Fibroblast of upper back skin (primary cell): ENCODE results near the gene FIGNL1.

Source experiments
- DNase-seq: peaks from one replicate; pipeline ENCODE4 v3.0.0-alpha.2; 2013

FIGNL1 gene

DNA sequence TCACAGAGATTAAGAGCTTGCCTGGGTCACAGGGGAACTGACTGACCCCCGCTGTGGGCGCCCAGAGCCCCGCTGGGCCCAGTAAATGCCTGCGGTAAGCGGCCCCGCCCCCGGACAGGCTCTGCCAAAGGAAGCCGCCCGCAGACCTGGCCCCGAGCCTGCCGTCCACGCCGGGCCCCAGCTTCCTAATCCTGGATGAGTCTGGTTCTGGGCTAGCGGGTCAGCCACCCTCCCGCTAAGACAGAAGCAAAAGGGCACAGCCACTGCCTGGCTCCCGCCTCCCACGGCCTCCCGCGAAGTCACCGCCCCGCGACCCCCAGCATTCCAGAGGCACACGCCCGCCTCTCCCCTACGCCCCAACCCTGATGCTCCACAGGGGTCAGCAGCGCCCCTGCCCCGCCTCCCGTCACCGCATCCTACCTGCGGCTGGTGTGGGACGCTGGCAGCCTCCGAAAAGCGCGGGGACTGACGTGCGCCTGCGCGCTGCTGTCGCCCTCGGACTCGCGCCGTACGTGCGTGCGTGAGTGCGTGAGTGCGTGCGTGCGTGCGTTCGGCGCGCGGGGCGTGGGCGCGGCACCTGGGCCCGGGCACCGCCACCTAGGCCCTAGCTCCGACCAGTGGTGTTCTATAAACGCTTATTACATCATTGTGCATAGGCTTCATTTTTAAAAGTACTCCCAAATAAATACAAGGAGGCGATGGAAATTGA, at the start of gene FIGNL1:
Gene FIGNL1, minus strand, starts transcription at position 470 of the 709 bp plus-strand sequence. CDS start 3,063 bp downstream, outside the sequence.
- DNase-seq, result peak; percentile 70

DNA sequence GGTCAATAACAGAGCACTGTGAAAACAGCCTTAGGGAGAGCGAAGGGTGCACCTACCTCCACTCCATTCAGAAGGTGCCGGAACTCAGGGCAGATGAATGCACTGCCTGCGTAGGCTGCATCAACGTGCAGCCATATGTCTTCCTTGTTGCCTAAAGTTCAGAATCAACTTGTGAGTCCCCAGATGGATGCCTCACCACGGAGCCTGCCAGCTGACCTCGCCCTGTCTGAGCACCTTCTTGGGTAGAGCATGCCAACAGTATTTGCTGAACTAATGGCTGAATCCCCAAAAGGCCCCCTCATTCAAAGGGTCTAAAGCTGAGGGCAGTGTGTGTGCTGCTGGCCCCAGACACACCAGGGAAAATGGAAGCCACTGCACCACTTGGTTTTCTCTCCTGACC, 48.9 kb upstream of the FIGNL1 start:
- no peak for DNase-seq

- peak; percentile 19 for DNase-seq
Observed at GRCh38 chr7:50497968-50498367, 47.8 kb upstream of the FIGNL1 start.

GRCh38 chr7:50497068-50497642, 47.0 kb upstream of the FIGNL1 start:
- DNase-seq, result peak; percentile 26

- no peak for DNase-seq
Observed at GRCh38 chr7:50496569-50496968, 46.4 kb upstream of the FIGNL1 start.

- no peak for DNase-seq
Observed at GRCh38 chr7:50495746-50496145, 45.6 kb upstream of the FIGNL1 start.

DNA sequence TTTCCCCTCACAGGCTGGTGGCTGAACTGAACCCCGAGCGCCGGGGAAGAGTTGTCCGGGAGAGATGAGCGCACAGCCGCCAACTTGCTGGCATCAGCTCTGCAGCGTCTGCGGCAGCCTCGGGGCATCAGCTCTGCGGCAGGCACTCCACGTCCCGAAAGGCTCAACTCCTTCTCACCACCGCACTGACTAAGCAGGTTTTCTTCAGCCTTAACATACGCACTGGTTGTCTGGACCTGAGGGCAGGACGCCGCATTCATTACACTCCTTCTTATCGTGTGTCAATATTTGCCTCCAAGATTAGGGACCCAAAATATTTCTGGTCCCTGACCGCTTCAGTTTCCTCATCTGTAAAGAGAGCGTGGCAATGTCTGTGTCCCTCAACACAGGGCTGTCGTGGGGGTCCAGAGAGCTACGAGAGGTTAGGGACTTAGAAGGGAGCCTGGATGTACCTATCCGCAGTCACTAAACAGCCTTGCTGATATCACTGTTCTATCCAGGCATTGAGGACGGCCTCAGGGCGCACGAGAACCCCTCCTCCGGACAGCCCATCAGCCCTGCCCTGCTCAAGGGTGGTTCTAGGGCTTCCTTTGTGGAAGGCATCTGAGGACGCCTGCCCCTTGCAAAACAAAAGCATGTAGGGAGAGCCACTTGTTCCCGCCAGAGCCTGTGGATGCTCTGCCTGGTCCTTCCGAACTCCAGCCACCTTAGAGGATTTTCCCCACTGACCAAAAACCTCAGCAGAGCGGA, 42.8 kb upstream of the FIGNL1 start:
- no peak for DNase-seq

DNA sequence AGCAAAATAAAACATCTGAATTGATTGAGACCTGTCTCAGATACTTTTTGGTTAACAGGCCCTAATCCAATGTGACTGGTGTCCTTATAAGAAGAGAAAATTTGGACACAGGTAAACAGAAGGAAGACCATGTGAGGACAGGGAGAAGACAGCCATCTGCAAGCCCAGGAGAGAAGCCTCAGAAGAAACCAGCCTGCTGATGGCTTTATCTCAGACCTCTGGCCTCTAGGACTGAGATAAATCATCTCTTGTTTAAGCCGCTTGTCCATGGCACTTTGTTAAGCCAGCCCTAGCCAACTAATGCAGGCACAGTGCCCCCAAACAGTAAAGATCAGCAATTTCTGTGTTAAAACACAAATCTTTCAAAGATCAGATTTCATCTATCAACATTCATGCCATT, 41.8 kb upstream of the FIGNL1 start:
- no peak for DNase-seq

GRCh38 chr7:50491209-50491608, 41.1 kb upstream of the FIGNL1 start:
- DNase-seq, result no peak

DNA sequence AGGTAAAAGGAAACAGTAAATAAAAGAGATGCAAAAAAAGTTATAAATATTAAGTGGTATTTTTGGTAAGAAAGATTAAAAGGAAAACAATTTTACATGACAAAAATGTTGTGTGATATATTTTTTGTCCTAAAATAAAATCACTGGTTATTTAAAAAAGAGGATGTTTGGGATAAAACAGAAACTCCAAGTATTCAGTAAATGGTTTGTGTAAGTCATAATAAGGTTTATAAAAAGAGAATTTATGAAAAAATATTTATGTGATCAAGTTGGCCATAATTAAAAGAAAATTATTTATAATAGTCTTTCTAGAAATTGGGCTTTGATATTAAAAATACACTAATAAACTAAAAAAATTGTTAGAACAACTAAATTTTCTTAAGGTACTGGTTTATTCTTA, 38.2 kb upstream of the FIGNL1 start:
- DNase-seq, result no peak

- no peak for DNase-seq
Observed at GRCh38 chr7:50486512-50486911, 36.4 kb upstream of the FIGNL1 start.

DNA sequence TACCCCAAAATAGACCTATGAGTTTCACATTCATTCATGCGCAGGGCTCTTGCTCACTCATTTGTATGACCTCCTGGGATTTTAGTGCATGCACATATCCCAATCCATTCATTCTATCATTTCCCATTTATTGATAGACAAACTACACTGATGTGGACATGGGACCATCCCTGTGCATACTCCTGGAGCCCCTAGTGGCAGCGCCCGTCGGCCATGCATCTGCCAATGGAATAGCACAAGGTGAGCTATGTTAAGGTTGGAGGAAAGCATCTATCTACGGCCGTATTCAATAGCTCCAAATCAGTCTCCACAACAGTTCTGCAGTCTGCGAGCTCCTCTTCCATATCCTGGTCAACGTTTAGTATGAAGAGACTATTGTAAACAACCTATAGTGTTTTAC, 31.7 kb upstream of the FIGNL1 start:
- DNase-seq, result no peak

DNA sequence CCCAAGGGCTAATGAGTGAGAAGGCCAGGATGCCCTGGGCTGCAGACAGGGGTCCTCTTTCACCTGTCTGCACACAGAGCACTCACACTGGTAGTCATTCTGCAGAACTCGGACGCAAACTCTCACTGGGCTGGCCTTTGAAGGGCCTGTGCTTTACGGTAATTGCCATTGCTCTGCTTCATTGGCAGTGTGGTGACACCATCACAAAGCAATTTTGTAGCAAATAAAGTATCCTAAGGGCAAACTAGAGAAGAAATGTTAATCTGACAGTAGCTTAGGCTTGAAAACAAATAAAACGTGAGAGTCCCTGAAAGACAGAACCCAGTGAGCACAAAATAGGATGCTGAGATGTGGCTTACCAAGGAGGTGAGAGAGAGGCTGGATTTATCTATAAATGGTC, 30.6 kb upstream of the FIGNL1 start:
- DNase-seq, result no peak

GRCh38 chr7:50479743-50480517, 29.8 kb upstream of the FIGNL1 start:
- no peak for DNase-seq

GRCh38 chr7:50477640-50478039, 27.5 kb upstream of the FIGNL1 start:
- DNase-seq, result no peak

- DNase-seq, result no peak
Observed at GRCh38 chr7:50476953-50477625, 26.9 kb upstream of the FIGNL1 start.

- no peak for DNase-seq
Observed at GRCh38 chr7:50475340-50475739, 25.2 kb upstream of the FIGNL1 start.

DNA sequence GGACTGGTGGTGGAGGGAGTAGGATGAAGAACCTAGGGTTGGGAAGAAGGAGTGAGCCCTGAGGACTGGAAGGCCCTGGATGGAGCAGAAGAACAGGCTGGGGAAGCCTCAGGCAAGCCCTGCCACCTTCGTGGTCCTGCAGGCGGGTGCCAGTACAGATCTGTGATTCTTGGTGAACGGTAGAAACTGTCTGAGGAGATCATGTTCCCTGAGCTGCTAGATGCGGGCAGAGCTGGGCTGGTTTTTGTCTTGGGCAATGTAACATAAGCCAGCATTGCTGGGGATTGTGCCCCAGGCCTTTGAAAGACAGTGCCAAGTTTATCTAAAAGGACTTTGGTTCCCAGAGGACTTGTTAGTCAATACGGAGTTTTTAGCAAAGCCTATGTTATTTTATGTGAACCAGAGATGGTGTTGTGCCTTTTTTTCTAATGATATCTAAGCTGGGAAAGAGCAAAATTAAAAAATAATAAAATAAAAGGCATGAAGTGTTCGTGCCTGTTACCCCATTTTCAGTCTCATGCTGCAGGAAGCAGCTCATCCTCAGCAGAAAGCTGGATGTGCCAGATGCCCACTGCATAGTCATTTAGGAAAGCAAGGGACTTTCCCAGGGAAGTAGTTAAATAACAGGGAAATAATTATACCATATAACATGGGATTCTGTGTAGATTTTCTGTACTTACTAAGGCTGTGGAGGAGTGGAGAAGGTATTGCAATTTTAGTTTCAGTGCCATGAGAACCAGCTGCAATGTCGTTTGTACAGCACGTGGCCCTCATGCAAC, 24.4 kb upstream of the FIGNL1 start:
- DNase-seq, result no peak

DNA sequence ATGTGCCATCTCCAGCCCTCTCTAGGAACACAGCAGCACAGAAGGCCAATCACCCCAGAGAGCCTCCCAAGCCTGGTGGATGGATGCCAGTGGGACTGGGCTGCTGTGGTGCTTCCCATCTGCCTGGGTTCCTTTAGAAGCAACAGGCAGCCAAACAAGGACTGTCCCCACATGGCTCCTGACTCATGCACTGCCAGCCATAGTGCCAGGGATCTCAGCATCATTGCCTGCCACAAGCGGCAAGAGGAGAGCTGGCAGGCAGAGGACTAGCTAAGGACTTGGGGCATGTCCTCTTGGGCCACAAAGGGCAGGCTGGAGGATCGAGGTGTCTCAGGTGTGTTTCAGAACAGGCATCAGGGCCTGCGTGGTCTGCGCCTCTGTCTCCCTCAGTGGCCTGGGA, 23.4 kb upstream of the FIGNL1 start:
- DNase-seq, result no peak

DNA sequence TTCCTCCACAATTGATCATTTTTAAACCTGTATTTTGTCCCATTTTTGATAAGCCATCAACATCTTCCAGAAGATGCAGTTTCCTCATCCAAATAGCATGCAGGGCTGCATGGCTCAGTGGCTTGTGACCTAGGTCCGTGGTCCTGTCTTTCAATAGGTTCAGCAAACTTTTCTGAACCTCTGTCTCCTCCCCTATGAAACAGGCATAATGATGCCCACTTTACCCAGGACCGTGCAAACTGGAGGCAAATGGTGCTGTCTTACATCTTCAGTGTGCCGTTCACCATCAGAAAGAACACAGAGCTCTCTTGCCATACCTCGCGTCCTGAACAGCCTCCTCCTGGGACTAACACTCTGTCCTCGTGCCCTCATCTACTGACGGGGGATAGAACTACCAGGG, 22.3 kb upstream of the FIGNL1 start:
- no peak for DNase-seq

DNA sequence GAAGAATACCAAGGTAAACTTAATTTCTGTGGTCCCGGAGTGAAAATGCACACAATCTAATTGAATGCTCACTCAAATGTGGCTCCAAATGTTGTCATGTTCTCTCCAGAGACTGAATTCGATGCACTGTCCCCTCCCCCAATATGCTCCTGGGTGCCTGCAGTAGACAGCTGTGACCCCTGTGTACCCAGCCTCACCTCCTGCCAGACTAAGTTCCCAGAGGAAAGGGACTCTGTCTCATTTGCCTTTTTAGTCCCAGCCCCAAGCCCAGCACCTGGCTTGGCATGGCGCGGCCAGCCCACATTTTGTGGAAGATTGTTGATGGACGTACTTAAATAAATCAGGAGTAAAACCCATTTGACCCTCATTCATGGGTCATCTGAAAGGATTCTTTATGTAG, 21.8 kb upstream of the FIGNL1 start:
- no peak for DNase-seq
